GM18505 (cell line): ENCODE results near the gene ZNF76.

Experiments
- ATAC-seq: cut with Tn5 transposase; IDR thresholded peaks from one replicate; pipeline ENCODE4 v1.9.1; 2021; ENCODE audit not compliant: unreplicated experiment
- POLR2A ChIP-seq: IDR thresholded peaks from 4 replicates; pipeline ENCODE4 v1.6.1; 2011; ENCODE audit warnings: borderline replicate concordance; ENCODE audit not compliant: insufficient read depth, insufficient read length; ENCODE audit errors: extremely low read depth

Gene ZNF76

DNA sequence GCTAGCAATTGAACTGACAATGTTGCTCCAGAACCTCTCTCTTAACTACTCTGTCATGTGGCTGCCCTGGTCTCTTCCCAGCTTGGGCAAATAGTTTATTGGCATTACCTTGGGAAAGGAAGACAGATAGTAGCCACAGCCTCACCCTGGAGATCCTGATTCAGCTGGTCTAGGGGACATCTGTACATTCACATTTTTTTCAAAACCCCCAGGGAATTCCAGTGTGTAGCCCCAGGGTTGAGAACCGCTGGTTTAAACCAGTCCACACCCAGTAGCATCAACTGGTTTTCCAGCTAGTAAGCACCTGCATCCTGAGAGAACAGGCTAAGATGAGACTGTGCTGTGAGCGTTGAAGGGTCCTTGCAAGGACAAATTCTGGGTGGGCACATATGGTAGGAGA, 36.1 kb upstream of the ZNF76 start:
- no peak for ATAC-seq

DNA sequence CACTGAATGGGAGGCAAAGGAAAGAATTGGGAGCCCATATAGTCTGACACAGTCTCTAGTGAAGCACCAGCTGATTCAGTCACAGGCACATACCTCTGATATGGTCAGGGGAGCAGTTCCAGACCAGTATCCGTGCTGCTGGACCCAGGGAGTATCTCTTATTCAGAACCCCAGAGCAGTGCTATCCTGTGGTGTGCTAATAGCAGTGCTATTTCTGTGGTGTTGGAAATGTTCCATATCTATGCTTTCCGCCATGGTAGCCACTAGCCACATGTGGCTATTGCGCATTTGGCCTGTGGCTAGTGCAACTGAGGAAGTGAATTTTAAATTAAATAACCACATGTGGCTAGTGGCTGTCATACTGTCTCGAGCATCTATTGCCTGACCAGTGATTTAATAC, 34.8 kb upstream of the ZNF76 start:
- TF ChIP-seq POLR2A: no peak
- ATAC-seq: no peak

More for the DNA sequence above, 36.1 kb upstream of the ZNF76 start:
- no peak for TF ChIP-seq POLR2A

DNA sequence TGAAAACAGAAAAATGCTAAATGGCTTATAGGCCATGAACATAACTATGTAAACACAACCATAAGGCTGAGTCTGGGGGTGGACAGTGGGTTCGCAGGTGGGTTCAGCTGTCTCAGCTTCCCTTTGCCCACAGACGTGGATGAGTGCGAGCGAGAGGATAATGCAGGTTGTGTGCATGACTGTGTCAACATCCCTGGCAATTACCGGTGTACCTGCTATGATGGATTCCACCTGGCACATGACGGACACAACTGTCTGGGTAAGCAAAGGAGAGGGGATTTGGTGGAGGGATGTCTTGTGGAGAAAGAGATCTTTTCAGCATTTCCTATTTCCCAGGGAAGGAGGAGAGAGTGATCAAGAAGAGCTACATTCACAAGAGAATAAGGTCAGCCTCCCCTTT, 31.1 kb upstream of the ZNF76 start:
- TF ChIP-seq POLR2A: no peak
- ATAC-seq: no peak

DNA sequence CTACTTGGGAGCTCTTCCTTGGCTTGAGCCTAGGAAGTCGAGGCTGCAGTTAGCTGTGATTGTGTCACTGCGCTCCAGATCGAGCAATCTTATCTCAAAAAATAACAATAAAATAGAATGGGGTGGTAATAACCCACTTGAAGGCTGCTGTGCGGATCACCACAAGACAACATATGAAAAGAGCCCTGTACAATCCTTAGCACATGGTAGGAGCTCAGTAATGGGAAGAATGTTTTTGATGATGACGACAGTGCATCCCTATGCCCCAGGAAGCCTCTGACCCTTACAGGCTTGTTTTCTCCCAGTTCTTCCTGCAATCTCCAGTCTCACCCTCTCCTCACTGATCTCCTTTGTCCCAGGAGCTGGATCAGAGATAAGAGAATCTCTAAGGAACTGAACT, 30.2 kb upstream of the ZNF76 start:
- TF ChIP-seq POLR2A: no peak
- ATAC-seq: no peak

DNA sequence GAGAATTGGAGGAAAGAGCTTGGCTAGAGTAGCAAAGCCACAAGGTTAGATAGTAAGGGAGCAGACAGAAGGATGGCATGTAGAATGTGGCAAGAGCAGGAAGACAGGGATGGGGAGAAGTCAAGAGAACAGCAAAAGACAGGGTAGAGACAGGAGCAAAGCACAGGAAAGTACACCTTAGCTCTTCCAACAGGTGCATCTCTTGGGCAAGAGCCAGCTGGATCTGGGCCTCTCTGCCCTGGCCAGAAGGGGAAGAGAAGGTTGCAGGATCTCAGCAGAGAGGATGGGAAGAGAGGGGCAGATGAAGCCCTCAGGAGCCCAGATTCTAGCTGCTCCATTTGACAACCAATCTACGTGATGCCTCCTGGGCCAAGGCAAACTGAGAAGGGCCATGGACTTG, 29.0 kb upstream of the ZNF76 start:
- TF ChIP-seq POLR2A: no peak
- ATAC-seq: no peak

DNA sequence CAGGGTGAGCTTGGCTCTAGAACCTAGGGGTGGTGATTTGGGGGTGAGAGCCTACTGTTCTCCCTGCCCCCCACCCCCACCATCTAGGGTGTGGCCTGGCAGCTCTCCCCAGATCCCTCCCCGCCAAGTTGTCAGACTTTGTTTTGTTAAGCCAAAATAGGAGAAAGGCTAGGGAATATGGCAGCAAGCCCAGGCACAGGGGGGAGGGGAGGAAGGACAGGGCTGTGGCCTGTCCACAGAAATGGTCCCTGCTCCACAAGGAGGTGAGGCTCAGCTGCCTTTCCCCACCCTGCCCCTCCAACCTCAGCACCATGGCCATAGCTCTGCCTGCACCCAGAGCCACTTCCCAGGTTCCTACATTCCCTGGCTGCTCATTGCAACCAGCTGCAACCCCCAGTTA, 28.6 kb upstream of the ZNF76 start:
- no peak for TF ChIP-seq POLR2A
- ATAC-seq: no peak

DNA sequence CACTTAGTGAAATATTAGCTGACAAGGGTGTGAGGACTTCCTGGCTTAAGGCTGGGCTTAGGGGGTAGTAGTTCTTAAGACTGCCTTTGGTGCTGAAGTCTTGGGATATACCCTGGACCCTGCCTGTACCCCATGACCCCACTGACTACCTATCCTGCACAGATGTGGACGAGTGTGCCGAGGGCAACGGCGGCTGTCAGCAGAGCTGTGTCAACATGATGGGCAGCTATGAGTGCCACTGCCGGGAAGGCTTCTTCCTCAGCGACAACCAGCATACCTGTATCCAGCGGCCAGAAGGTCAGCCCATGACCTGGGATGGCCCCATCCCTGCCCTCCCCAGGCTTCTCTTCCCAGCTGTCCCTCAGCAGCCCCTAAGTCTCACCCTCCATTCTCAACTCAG, 28.0 kb upstream of the ZNF76 start:
- TF ChIP-seq POLR2A: no peak

DNA sequence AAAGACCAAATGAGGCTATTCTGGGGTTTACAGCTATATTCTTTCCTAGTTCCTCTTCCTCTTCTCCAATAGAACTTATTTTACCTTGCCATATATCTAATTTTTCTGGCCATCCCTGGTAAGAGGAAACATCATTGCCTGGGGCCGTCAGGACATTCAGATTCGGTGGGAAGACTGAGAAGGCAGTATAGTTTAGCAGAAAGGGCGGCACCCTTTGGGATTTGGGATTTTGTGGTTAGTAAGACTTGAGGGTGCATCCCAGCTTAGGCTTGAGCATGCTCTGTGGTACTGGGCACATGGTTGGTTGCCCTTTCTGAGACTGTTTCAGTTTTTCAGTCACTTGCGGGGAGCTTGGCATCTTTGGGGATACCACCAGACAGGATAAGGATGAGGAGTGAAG, 24.6 kb upstream of the ZNF76 start:
- no peak for ATAC-seq
- TF ChIP-seq POLR2A: no peak

More for the DNA sequence above, 28.0 kb upstream of the ZNF76 start:
- ATAC-seq: no peak

DNA sequence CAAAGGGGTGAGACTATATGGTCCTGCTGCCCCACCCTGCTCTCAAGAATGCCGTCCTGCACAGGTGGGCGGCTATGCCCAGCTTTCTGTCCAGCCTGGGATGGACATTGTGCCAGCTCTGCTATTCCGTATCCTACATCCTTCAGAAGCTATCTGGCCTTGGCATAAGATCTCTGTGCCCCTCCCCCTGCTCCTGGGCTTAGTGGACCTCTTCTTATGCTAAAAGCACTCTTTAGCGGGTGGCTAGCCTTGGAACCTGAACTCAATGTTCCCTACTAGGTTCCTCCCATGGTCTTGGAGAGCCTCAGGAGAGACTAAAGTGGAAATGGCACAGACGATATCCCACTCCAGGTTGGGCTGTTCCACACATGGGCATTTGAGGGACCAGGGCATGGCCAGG, 23.3 kb upstream of the ZNF76 start:
- no peak for TF ChIP-seq POLR2A
- ATAC-seq: no peak

DNA sequence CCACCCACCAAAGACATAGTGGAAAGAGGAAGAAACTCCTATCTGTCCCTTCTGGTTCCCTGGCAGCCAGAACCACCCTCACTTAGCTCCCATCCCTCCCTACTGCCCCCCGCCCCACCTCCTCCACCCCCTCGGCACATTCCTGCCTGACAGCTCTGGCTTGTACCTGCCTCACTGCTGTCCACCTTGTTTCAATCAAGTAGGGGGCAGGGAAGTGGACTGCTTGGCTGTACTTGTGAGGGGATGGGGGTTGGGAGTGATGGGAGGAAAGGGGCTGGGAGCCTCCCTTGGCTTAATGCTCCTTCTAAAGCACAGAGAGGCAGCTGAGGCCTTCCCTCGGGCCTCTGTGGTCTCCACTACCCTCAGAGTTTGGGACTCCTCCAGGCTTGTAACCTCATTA, 22.1 kb upstream of the ZNF76 start:
- no peak for ATAC-seq
- no peak for TF ChIP-seq POLR2A

DNA sequence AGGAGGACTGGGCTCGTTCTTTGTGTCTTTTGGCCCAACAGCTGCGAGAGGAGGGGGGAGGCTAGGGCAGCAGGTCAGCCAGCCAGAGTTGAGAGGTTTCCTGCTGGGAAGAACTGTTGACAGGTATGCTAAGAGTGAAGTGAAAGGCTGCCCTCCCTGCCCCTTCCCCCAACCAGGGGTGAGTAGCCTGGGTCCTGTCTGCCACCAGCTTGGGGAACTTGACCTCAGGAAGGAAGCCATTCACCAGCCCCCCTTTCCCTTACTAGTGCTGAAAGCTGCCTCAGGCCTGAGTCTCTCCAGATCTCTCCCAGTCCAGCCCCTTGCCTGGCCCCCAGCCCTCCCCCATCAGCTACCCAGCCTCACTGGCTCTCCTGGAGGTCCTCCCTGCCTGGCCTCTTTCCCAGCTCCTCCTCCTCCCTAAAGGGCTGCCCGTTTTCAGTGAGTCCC, 20.7 kb upstream of the ZNF76 start:
- no peak for ATAC-seq
- no peak for TF ChIP-seq POLR2A

DNA sequence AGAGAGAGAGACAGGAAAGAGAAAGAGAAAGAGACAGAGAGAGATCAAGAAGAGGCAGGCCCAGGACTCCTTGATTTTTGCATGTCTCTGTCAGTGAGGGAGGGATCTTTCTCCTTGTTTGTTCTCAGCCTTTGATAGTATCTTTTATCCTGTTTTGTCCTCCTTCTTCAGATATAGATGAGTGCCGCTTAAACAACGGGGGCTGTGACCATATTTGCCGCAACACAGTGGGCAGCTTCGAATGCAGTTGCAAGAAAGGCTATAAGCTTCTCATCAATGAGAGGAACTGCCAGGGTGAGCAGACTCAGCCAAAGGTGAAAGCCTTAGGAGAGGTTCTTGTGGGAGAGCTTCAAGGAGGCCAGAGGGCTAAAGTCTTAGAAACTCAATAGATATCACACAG, 20.0 kb upstream of the ZNF76 start:
- no peak for ATAC-seq
- TF ChIP-seq POLR2A: no peak

DNA sequence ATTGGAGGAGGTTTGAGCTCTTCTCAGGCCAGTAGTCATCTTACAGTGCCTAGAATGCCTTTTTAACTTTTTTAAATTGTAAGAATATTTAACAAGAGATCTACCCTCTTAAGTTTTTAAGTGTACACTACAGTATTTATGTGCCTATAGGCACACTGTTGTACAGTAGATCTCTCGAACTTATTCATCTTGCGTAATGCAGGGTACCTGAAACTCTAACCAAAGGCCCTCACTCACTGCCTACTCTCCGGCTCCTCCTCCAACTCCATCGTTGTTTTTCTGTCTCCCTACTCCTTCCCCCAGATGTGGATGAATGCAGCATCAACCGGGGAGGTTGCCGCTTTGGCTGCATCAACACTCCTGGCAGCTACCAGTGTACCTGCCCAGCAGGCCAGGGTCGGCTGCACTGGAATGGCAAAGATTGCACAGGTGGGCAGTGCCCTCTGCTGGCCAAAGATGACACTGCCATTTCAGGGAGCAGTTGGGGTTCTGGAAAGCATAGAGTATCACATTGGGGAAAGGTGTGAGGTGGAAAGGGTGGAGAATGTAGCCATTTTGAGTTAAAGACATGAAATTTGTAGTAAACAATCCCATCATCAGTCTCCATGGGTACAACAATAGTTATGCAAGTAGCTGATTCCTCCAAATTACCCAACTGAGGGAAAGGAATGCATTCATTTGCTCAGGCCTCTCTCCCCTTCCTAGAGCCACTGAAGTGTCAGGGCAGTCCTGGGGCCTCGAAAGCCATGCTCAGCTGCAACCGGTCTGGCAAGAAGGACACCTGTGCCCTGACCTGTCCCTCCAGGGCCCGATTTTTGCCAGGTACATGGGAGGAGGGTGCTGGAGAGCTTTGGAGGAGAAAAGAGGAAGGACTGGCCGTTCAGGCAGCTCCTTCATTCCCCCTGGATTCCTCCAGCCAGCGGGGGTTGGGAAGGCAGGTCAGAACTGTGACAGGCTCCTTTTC, 18.4 kb upstream of the ZNF76 start:
- no peak for TF ChIP-seq POLR2A
- no peak for ATAC-seq

DNA sequence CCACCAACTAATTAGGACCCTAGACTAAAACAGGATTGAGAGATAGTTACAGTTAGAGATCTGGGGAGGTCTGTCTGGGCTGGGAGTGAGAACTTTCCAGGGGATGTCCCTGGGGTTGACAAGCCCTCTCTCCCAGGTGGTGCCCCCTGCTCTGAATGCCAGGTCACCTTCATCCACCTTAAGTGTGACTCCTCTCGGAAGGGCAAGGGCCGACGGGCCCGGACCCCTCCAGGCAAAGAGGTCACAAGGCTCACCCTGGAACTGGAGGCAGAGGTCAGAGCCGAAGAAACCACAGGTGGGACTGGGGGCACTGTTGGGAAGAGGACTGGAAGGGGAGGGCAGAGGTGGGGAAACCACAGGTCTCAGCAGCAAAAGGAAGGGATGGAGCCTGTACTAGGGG, 17.0 kb upstream of the ZNF76 start:
- no peak for ATAC-seq
- TF ChIP-seq POLR2A: no peak
